OCI-LY1 (cell line): ENCODE measurements around the gene OTP.

Experiments used
- CTCF ChIP-seq: fragments of 200-600 bp; sonication (generic), shearing (Covaris generic); IDR thresholded peaks from 2 replicates; pipeline ENCODE4 v1.5.1; 2017; ENCODE audit warnings: mild to moderate bottlenecking, antibody characterized with exemption, low read length, moderate library complexity, mixed read lengths
- EZH2 ChIP-seq: fragments of 200-600 bp; sonication (generic), shearing (Covaris generic); IDR thresholded peaks from 2 replicates; pipeline ENCODE4 v1.8.0; 2017; ENCODE audit warnings: borderline replicate concordance, mixed run types, mild to moderate bottlenecking, antibody characterized with exemption, low read length, moderate library complexity, mixed read lengths

DNA sequence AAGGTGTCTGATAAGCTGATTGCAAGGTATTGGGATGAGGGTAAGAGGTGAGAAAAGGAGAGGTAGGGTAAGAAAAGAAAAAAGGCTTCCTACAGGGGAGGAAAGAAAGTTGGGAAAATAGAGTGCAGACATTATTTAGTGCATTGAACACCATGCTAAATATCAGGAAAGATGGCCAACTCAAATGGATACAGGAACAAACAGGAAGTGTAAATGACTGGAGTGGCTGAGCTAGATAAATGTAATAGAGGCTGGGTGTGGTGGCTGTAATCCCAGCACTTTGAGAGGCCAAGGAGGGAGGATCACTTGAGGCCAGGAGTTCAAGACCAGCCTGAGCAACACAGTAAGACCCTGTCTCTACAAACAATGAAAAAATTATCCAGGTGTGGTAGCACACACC, 32.2 kb downstream of the OTP start:
- TF ChIP-seq CTCF (no peak), EZH2 (no peak)
